Coronary artery (tissue), 2 donors: Measurements from ENCODE around the gene DMKN.

Experiments used
- DNase-seq: peaks from one replicate; pipeline ENCODE4 v3.0.0-alpha.2; 2017; ENCODE audit warnings: low spot score
- H3K27ac ChIP-seq, 2 donors: fragments of 200-600 bp; sonication (generic); one replicate each; pipeline ENCODE4 v1.5.1; 2016 to 2019
- H3K4me3 ChIP-seq: fragments of 200-600 bp; sonication (generic); 2 replicates; pipeline ENCODE4 v1.5.1; 2016; ENCODE audit warnings: mild to moderate bottlenecking, moderate library complexity
- CTCF ChIP-seq: fragments of 200-600 bp; sonication (generic); IDR thresholded peaks from one replicate; pipeline ENCODE4 v1.5.1; 2019; ENCODE audit warnings: antibody characterized with exemption

DMKN gene

GRCh38 chr19:35546532-35546931 is 33.1 kb upstream of the DMKN start:
- TF ChIP-seq CTCF, result no peak
- no peak for DNase-seq

GRCh38 chr19:35545855-35546381 is 32.5 kb upstream of the DMKN start:
- no peak for TF ChIP-seq CTCF
- peak overlapping the region; percentile 92 for H3K4me3 ChIP-seq
- no peak for DNase-seq
- peak overlapping the region; percentile 46 to 91 for H3K27ac ChIP-seq

More at GRCh38 chr19:35546532-35546931, 33.1 kb upstream of the DMKN start:
- Histone ChIP-seq H3K4me3 (peak overlapping the region; percentile 92), H3K27ac (no peak overlapping the region)

GRCh38 chr19:35545001-35545854 is 31.8 kb upstream of the DMKN start, which contains the start of gene TMEM147:
TSS of gene TMEM147 (plus strand) at chr19:35545626. CDS start at chr19:35545740, 114 bp downstream.
- DNase-seq, result peak; percentile 92

GRCh38 chr19:35544110-35544802 is 30.8 kb upstream of the DMKN start:
- Histone ChIP-seq H3K27ac (peak overlapping the region in 1 of 2 donors; percentile 91), H3K4me3 (peak overlapping the region; percentile 92)
- TF ChIP-seq CTCF, result no peak
- DNase-seq, result no peak

More at GRCh38 chr19:35545001-35545854, 31.8 kb upstream of the DMKN start, which contains the start of gene TMEM147:
- TF ChIP-seq CTCF, result no peak
- H3K27ac ChIP-seq, result peak within 1 kb of the TSS; percentile 46 to 91
- H3K4me3 ChIP-seq, result peak within 1 kb of the TSS; percentile 92

GRCh38 chr19:35543280-35544109 is 30.0 kb upstream of the DMKN start:
- TF ChIP-seq CTCF, result no peak
- no peak for DNase-seq
- H3K27ac ChIP-seq, result no peak overlapping the region
- H3K4me3 ChIP-seq, result no peak overlapping the region

- TF ChIP-seq CTCF, result no peak
- H3K4me3 ChIP-seq, result no peak overlapping the region
- no peak for DNase-seq
- no peak overlapping the region for H3K27ac ChIP-seq
Measured at GRCh38 chr19:35542209-35542608, 28.8 kb upstream of the DMKN start.
